GM19023 (cell line): ENCODE data around the gene KRT85.

Experiments
- ATAC-seq: cut with Tn5 transposase; IDR thresholded peaks from one replicate; pipeline ENCODE4 v1.9.1; 2021; ENCODE audit warnings: mild to moderate bottlenecking, moderate library complexity; ENCODE audit not compliant: unreplicated experiment

Gene KRT85

GRCh38 chr12:52369211-52369610 is 1.9 kb upstream of the KRT85 start:
- no peak for ATAC-seq

- ATAC-seq = no peak
These were observed 1.2 kb upstream of the KRT85 start for GRCh38 chr12:52368508-52368907.

GRCh38 chr12:52367876-52368275 is 595 bp upstream of the KRT85 start:
- no peak for ATAC-seq

- no peak for ATAC-seq
These were observed 2.3 kb downstream of the KRT85 start for GRCh38 chr12:52364901-52365489.

- no peak for ATAC-seq
These were observed 3.2 kb downstream of the KRT85 start for GRCh38 chr12:52364061-52364460.

- no peak for ATAC-seq
These were observed 4.1 kb downstream of the KRT85 start for GRCh38 chr12:52363111-52363679.

GRCh38 chr12:52362118-52362726 is 5.1 kb downstream of the KRT85 start:
- no peak for ATAC-seq

- ATAC-seq = no peak
These were observed 5.7 kb downstream of the KRT85 start for GRCh38 chr12:52361553-52361952.

GRCh38 chr12:52360663-52361271 is 6.5 kb downstream of the KRT85 start:
- no peak for ATAC-seq

- ATAC-seq = no peak
These were observed 7.1 kb downstream of the KRT85 start for GRCh38 chr12:52360106-52360662.

- ATAC-seq = no peak
These were observed 7.6 kb downstream of the KRT85 start for GRCh38 chr12:52359621-52360061.

- ATAC-seq = peak; percentile 89
These were observed 8.5 kb downstream of the KRT85 start for GRCh38 chr12:52358575-52359350.

GRCh38 chr12:52356762-52357580 is 10.3 kb downstream of the KRT85 start:
- ATAC-seq = no peak

GRCh38 chr12:52356031-52356761 is 11.1 kb downstream of the KRT85 start:
- ATAC-seq = no peak

GRCh38 chr12:52355176-52355575 is 12.1 kb downstream of the KRT85 start:
- no peak for ATAC-seq

- no peak for ATAC-seq
These were observed 13.1 kb downstream of the KRT85 start for GRCh38 chr12:52354200-52354599.

- ATAC-seq = no peak
These were observed 13.5 kb downstream of the KRT85 start for GRCh38 chr12:52353766-52354165.

GRCh38 chr12:52352951-52353350 is 14.3 kb downstream of the KRT85 start:
- no peak for ATAC-seq

- no peak for ATAC-seq
These were observed 15.9 kb downstream of the KRT85 start for GRCh38 chr12:52351196-52352059.
